Hepatocyte (in vitro differentiated cells): ENCODE measurements around the gene RASSF8. TPM values are rescaled to one million over a fixed set of nuclear protein-coding genes. Genes with fewer than 3 reads are reported as not detected.
A peak's percentile ranks its signal among the peaks of the same experiment; 100 is the strongest.

ENCODE experiments used
- DNase-seq: peaks from one replicate; pipeline ENCODE4 v3.0.0-alpha.2; 2016; ENCODE audit warnings: low spot score
- H2AFZ ChIP-seq: fragments of 200-600 bp; sonication (generic); 2 replicates; pipeline ENCODE4 v1.6.0; 2016; ENCODE audit warnings: antibody characterized with exemption, mild to moderate bottlenecking
- H3K27ac ChIP-seq: fragments of 200-600 bp; sonication (generic); 2 replicates; pipeline ENCODE4 v1.5.1; 2016; ENCODE audit warnings: mild to moderate bottlenecking
- H3K27me3 ChIP-seq: fragments of 200-600 bp; sonication (generic); 2 replicates; pipeline ENCODE4 v1.6.1; 2016
- H3K36me3 ChIP-seq: fragments of 200-600 bp; sonication (generic); replicated peaks from 2 replicates; pipeline ENCODE4 v1.5.1; 2016; ENCODE audit warnings: low read depth; ENCODE audit not compliant: insufficient read depth
- H3K4me1 ChIP-seq: fragments of 200-600 bp; sonication (generic); 2 replicates; pipeline ENCODE4 v1.5.1; 2016; ENCODE audit warnings: mild to moderate bottlenecking, moderate library complexity; ENCODE audit not compliant: insufficient read depth
- H3K4me2 ChIP-seq: fragments of 200-600 bp; sonication (generic); 2 replicates; pipeline ENCODE4 v1.6.0; 2016
- H3K4me3 ChIP-seq: fragments of 200-600 bp; sonication (generic); 2 replicates; pipeline ENCODE4 v1.5.1; 2016; ENCODE audit warnings: mild to moderate bottlenecking
- H3K79me2 ChIP-seq: fragments of 200-600 bp; sonication (generic); 2 replicates; pipeline ENCODE4 v1.6.0; 2017; ENCODE audit warnings: mild to moderate bottlenecking
- H3K9me2 ChIP-seq: fragments of 200-600 bp; sonication (generic); replicated peaks from 2 replicates; pipeline ENCODE4 v1.6.0; 2017; ENCODE audit warnings: mild to moderate bottlenecking; ENCODE audit not compliant: insufficient read depth
- H3K9me3 ChIP-seq: fragments of 200-600 bp; sonication (generic); 2 replicates; pipeline ENCODE4 v1.5.1; 2016; ENCODE audit warnings: low read depth, mild to moderate bottlenecking
- H4K20me1 ChIP-seq: fragments of 200-600 bp; sonication (generic); 2 replicates; pipeline ENCODE4 v1.6.0; 2016; ENCODE audit warnings: mild to moderate bottlenecking; ENCODE audit not compliant: insufficient read depth, poor library complexity, severe bottlenecking
- EZH2 ChIP-seq: fragments of 200-600 bp; sonication (generic); IDR thresholded peaks from 2 replicates; pipeline ENCODE4 v1.6.1; 2016; ENCODE audit warnings: antibody characterized with exemption, mild to moderate bottlenecking, borderline replicate concordance
- EZH2phosphoT487 ChIP-seq: fragments of 200-600 bp; sonication (generic); IDR thresholded peaks from one replicate; pipeline ENCODE4 v1.6.1; 2018; ENCODE audit warnings: antibody characterized with exemption, mild to moderate bottlenecking, low read depth, moderate library complexity; ENCODE audit not compliant: unreplicated experiment, severe bottlenecking
- WGBS: methylation state at CpG from one replicate; pipeline ENCODE4 v1.1.6; 2016; ENCODE audit warnings: low lambda C conversion rate; ENCODE audit errors: missing lambda C conversion rate; 5-methylcytosine and 5-hydroxymethylcytosine counted together
- polyA plus RNA-seq: library from polyadenylated mRNA; unstranded; fragments of >200 nt; fragmentation: Nextera tagmentation; extraction: Ambion mirVana; gene quantifications from 2 replicates; pipeline ENCODE4 v1.2.1, GENCODE V29; 2016
- total RNA-seq: library from RNA; depleted of rRNA; stranded (reverse); fragments of >200 nt; gene quantifications from 2 replicates; pipeline ENCODE4 v1.2.3, GENCODE V29; 2014
- TF ChIP-seq, protein P1 (sequence below): fragments of 200-600 bp; sonication (generic); IDR thresholded peaks from 2 replicates; pipeline ENCODE4 v1.5.1; 2016; ENCODE audit warnings: antibody characterized with exemption, mild to moderate bottlenecking; ENCODE audit not compliant: poor library complexity

RASSF8 gene, protein sequence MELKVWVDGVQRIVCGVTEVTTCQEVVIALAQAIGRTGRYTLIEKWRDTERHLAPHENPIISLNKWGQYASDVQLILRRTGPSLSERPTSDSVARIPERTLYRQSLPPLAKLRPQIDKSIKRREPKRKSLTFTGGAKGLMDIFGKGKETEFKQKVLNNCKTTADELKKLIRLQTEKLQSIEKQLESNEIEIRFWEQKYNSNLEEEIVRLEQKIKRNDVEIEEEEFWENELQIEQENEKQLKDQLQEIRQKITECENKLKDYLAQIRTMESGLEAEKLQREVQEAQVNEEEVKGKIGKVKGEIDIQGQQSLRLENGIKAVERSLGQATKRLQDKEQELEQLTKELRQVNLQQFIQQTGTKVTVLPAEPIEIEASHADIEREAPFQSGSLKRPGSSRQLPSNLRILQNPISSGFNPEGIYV
- total RNA-seq (46.2 and 46.9 TPM in 2 replicates), polyA plus RNA-seq (20.3 and 24.6 TPM in 2 replicates)

DNA sequence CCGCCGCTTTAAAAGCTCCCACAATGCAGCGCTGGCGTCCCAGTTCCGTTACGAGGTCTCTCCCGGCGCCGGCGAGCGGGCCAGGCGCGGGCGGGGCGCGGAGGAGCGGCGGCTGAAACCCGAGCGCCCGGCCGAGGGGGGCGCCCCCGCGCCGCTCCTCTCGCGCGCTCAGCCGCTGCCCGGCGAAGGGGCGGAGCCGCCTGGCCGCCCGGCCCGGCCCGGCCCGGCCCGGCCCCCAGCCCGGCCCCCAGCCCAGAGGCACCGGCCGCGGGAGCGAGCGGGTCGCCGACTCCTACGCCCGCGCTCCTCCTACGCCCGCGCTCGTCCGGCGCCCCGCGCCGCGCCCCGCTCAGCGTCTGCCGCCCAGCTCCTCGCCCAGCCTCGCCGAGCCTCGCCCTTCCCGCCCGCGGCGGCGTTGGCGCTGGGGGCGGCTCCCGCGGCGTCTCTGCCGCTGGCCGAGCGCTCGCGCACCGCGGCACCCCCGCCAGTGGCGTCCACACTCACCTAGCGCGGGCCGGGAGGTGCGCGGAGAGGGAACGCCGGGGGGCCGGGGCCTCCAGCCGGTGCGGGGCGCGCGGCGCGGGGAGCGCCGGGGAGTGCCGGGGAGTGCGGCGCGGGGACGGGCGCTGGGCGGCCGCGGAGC is at the start of gene RASSF8:
TSS of gene RASSF8 (plus strand) at position 255 of the 643 bp plus-strand sequence. CDS start 96,662 bp downstream, outside the sequence.
- Histone ChIP-seq H3K9me2 (no peaks in the 10 kb centered on the region), H3K4me2 (peak within 1 kb of the TSS; percentile 88), H3K4me3 (peak within 1 kb of the TSS; percentile 93), H3K79me2 (peaks cover 39% of the 10 kb centered on the region), H3K4me1 (peaks cover 16% of the 10 kb centered on the region), H3K27ac (peak within 1 kb of the TSS; percentile 99), H3K27me3 (no peaks in the 10 kb centered on the region), H3K9me3 (no peaks in the 10 kb centered on the region), H3K36me3 (no peaks in the 10 kb centered on the region), H2AFZ (peak within 1 kb of the TSS; percentile 97), H4K20me1 (peaks cover 35% of the 10 kb centered on the region)
- WGBS = under 1% methylated on average over 35 of the region's 113 CpGs
- DNase-seq = peak; percentile 93
- no peak for TF ChIP-seq EZH2phosphoT487
- no peak for TF ChIP-seq EZH2
- TF ChIP-seq, protein P1, sequence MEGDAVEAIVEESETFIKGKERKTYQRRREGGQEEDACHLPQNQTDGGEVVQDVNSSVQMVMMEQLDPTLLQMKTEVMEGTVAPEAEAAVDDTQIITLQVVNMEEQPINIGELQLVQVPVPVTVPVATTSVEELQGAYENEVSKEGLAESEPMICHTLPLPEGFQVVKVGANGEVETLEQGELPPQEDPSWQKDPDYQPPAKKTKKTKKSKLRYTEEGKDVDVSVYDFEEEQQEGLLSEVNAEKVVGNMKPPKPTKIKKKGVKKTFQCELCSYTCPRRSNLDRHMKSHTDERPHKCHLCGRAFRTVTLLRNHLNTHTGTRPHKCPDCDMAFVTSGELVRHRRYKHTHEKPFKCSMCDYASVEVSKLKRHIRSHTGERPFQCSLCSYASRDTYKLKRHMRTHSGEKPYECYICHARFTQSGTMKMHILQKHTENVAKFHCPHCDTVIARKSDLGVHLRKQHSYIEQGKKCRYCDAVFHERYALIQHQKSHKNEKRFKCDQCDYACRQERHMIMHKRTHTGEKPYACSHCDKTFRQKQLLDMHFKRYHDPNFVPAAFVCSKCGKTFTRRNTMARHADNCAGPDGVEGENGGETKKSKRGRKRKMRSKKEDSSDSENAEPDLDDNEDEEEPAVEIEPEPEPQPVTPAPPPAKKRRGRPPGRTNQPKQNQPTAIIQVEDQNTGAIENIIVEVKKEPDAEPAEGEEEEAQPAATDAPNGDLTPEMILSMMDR = no peak

DNA sequence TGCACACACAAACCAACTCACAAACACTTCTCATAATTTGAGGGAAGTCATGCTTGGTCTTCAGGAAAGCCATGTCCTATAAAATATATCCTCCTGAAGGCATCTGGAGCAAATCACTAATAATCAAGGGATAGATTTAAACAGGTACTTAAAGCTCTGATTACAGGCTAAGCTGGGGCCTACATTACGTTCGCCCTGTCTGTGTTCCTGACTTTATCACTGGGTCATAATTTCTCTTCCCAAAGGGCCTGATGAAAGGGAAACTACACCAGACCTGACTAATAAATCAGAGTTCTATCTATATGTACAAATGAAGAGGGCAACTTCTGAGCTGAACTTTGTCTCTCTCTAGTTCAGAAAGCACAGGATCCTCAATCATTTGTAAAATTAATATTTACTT is 43.9 kb upstream of the RASSF8 start:
- H3K9me2 ChIP-seq = no peaks in the 10 kb centered on the region
- no peaks in the 10 kb centered on the region for H3K9me3 ChIP-seq
- no peak overlapping the region for H2AFZ ChIP-seq
- no peaks in the 10 kb centered on the region for H3K36me3 ChIP-seq
- H3K4me3 ChIP-seq = no peak overlapping the region
- H3K27ac ChIP-seq = no peak overlapping the region
- WGBS = 37% methylated on average over 2 of the region's 2 CpGs
- H4K20me1 ChIP-seq = no peaks in the 10 kb centered on the region
- DNase-seq = no peak
- H3K4me1 ChIP-seq = no peaks in the 10 kb centered on the region
- peak overlapping the region; percentile 10 for H3K4me2 ChIP-seq
- TF ChIP-seq EZH2phosphoT487 = no peak
- TF ChIP-seq EZH2 = no peak
- TF ChIP-seq, protein P1 = no peak
- no peaks in the 10 kb centered on the region for H3K27me3 ChIP-seq
- H3K79me2 ChIP-seq = no peaks in the 10 kb centered on the region

DNA sequence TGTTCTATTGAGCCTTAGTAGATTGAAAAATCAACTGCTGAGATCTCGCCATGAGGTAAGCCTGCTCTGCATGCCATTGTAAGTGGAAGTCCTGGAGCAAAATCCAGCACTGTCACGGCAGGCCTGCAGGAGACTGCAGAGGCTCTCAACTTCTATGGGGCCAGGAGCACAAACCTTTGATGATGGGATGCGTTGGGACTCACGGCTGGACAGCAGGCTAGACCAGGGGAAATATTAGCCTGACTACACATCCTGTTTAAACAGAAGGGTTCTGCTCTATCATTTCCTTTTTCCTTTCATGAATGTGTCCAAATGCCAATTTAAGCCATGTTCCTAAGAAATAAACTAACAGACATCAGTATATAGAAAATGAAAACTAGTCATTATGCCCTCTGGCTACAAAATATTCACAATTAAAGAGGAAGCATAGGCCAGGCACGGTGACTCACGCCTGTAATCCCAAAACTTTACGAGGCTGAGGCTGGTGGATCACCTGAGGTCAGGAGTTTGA is 33.9 kb upstream of the RASSF8 start:
- 58% methylated on average over 7 of the region's 7 CpGs for WGBS
- no peak overlapping the region for H3K4me2 ChIP-seq
- H4K20me1 ChIP-seq = no peaks in the 10 kb centered on the region
- H3K27ac ChIP-seq = no peak overlapping the region
- TF ChIP-seq EZH2 (no peak), EZH2phosphoT487 (no peak)
- TF ChIP-seq, protein P1 = no peak
- no peaks in the 10 kb centered on the region for H3K4me1 ChIP-seq
- H3K36me3 ChIP-seq = no peaks in the 10 kb centered on the region
- no peak overlapping the region for H3K4me3 ChIP-seq
- H3K9me3 ChIP-seq = no peaks in the 10 kb centered on the region
- no peak for DNase-seq
- H3K9me2 ChIP-seq = no peaks in the 10 kb centered on the region
- no peak overlapping the region for H2AFZ ChIP-seq
- H3K79me2 ChIP-seq = no peaks in the 10 kb centered on the region
- no peaks in the 10 kb centered on the region for H3K27me3 ChIP-seq
